HCT116 (cell line): ENCODE data around the gene AGAP1.

Experiments
- CTCF ChIP-seq, 3 experiments: fragments of 200-600 bp in 1 of 3; sonication (generic) in 1 of 3; IDR thresholded peaks in 2 of 3; conservative IDR thresholded peaks in 1 of 3; 2 replicates each; pipeline ENCODE4 v1.5.1; 2012 to 2017; ENCODE audit warnings: low read depth in 2 of 3, low read length in 2 of 3, antibody characterized with exemption in 1 of 3, borderline replicate concordance in 1 of 3, control low read depth in 1 of 3, mild to moderate bottlenecking in 1 of 3, mixed read lengths in 1 of 3, mixed run types in 1 of 3, moderate library complexity in 1 of 3; ENCODE audit not compliant: insufficient read depth in 1 of 3
- EZH2 ChIP-seq: fragments of 200-600 bp; sonication (generic); IDR thresholded peaks from 2 replicates; pipeline ENCODE4 v1.6.1; 2017; ENCODE audit warnings: antibody characterized with exemption, mixed run types
- POLR2AphosphoS5 ChIP-seq: IDR thresholded peaks from 2 replicates; pipeline ENCODE4 v1.6.1; 2011; ENCODE audit warnings: mild to moderate bottlenecking, low read depth, low read length, moderate library complexity

- no peak for TF ChIP-seq CTCF (IDR thresholded peaks at IDR 0.05 in 2 of 3, conservative IDR thresholded peaks at IDR 0.05 in 1 of 3; ENCODE audit: borderline replicate concordance in 1 of 3, insufficient read depth in 1 of 3, low read depth in 2 of 3, low read length in 2 of 3)
- TF ChIP-seq POLR2AphosphoS5: no peak
- TF ChIP-seq EZH2: no peak
Measured at GRCh38 chr2:235859651-235860050, 365.8 kb downstream of the AGAP1 start.
